RPMI8226 (cell line): ENCODE measurements around the gene ADCY5.

Experiments used
- DNase-seq: peaks from one replicate; pipeline ENCODE4 v3.0.0-alpha.2; 2015

Gene ADCY5

DNA sequence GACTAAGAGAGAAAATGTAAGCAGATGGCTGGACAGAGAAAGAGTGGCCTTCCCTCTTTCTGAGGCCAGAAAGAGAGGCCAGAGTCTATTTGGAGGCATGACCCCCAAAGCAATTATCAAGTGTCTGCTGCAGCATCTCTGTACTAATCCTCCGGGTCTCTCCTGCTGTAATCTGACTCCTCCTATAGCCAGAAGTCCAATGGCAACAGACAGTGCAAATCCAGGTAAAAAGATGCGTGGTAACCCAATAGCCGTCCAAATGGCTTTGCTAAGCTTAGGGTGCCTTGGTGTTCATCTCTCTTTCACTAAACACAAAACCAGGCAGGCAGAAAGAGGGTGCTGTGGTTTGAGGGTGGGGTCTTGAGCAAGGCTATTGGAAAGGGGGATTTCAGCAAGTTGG lies 91.6 kb downstream of the ADCY5 start:
- no peak for DNase-seq

DNA sequence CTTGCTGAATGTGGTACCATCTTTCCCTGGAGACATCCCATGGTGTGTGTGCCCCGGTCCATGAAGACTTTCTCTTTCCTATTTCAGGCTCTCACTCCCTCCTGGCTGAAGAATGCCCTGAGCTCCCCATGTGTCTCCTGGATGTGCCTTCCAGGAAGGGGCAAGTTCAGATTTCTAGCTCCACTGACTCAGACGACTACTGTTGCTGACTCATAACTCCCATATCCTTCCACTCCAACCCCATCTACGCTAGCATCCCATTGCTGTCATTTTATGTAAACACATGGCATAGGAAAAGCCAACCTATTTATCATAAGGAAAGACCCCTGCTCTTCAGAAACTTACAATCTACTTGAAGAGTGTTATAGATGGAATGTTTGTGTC lies 95.0 kb downstream of the ADCY5 start:
- no peak for DNase-seq

DNA sequence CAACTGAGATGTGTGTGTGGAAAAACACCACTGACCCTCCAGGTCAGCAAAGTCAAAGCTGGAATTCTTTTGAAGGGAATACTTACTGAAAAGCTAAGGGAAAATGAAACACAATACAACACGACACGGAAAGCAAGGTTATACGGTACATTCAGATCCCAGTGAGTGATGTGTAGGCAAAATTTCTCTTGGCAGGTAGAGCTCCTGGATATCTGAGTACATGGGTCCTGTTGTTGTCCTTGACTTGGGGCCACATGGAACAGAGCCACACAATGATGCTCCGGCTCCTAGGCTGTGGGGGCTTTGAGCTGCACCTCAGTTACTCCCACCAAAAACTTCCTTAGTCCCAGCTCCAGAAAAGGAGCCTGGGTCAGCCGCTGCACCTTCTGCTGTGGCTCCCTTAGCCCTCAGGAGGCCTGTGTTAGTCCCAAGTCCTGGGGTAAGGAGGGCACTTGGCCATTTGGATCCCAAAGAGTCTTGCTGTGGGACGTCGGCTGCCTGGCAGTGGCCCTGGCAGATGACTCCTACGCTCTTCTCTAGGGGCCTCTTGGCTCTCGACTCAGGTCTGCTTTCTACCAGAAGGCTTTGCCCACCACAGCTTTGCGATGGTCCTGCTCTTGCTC lies 95.6 kb downstream of the ADCY5 start:
- DNase-seq, result no peak

DNA sequence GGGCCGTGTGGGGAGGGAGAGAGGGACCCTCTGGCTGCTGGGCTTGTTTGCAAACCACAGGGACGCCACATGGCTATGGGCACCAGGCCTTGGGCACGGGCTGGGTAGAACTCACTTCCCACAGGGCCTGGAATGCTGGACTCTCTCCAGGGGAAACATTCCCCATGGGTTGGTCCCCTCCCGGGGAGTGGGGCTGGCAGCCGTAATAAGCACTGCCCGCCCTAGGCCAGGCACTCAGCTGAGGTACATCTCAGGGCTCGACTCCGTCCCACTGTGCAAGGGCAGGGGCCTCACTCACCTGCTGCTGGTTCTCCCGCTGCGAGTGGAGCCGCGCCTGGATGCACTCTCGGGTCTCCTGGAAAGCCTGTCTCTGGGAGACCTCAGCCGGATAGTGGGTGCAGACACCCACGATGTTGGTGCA lies 96.7 kb downstream of the ADCY5 start:
- no peak for DNase-seq

DNA sequence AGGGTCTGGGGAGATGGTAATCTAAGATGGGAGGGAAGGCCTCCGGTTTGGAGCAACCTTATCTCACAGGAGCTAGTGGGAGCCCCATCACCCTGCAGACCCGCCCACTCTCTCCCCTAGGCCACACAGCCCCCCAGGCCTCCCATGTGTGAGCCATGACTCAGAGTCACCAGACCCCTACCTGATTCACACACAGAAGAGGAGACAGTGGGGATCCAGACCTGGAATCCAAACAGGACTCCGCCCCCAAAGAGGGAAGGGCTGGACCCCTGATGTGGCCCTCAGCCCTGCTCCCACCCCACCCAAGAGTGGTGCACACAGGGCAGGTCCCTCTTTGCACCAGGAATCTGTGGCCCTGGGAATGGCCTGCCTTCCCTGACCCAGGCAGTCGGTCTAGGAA lies 97.4 kb downstream of the ADCY5 start:
- DNase-seq, result no peak

DNA sequence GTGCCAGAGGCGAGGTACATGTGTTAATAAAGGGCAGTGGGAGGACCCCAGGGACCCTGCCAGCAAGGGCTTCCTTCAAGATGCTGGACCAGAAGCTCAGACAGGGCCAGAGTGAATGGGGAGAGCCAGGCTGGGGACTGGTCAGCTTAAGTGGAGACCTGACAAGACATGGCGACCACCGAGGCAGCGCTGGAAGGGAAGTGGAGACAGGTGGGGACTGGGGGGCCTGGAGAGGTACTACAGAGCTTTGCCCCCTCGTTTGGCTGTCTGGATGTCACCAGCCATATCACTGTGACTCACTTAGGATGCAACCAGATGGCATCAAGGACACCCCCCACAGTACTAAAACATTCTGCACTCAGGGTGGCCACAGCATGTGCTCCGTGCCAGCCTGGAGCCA lies 97.9 kb downstream of the ADCY5 start:
- no peak for DNase-seq

DNA sequence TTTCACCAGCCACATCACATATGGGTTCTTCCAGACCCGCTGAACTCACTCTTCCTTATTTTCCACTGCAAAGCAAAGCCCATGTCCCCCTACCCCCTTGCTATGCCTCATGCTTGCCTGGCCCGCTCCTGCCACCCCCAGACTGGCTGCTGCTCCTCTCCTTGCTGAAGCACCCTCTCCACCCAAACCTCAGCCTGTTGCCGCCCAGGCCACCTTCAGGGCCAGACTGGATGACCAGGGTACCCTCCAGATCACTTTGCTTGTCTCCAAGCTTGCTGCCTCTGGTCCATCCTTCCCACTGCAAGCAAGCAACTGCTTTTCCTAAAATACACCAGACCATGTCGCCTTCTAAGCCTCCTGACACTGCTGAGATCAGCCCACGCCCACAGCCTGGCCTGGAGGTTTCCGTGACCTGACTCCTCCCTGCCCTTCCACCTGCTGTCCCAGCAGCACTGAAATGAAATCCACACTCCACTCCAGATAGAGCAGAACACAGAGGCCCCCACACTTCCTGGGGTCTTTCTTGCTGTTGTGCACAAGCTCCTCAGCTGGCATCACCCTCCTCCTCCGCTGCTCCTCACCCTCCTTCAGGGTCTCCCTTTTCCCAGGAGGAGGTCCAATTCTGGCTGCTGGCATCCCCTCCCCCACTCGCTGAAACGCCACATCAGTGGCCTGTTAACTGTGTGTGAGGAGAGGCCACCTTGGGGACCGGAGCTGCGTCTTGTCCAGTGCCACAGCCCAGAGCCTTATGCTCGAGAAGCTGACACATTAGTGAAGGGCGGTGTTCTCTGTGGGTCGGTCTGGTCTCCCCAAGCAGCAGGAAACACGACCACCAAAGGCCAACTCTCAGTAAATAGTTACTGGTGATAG lies 99.1 kb downstream of the ADCY5 start:
- no peak for DNase-seq

DNA sequence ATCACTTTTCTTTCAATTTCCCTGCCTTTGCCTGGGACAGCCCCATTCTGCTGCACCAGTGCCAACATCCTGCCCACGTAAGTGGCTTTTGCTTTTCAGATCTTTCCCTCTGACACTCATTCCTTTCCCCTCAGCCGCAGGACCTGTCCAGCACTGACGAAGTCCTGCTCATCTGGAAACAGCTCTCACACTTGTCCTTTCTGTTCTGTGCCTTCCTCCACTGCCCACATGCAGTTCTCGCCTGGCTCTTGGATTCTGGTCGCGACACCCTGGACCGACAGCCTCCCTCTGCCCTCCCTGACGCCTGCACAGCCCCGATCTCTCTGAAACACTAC lies 99.7 kb downstream of the ADCY5 start:
- no peak for DNase-seq

DNA sequence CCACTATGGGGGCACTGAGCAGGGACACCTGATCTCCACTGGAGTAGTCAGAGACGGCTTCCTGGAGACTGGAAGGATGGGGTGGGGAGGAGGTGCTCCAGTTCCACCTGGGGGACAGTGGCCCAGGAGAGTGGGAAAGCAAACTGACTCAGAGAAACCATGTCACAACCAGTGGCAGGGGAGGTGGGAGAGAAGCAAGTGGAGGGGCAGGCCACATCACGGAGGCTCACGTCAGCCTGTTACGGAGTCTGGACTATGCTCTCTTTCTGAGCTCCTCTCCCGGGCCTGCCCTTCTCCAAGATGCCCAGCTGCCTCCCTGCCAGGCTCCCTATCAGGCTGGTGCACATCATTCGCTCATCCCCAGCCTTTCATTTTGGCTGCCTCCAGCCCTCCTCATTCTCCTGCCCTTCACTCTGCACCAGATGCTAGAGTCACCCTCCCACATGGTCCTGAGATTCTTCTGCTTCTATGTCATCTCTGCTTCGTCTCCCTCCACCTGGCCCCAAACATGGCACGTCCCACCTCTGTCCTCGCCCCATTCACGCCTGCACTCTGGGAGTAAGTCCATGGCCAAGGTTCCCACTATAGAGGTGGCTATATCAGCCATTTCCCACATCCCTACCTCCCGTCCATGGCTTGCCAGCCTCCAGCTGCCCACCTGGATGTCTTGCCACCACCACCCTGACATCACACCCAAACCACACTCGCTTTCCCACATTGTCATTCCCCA lies 100.3 kb downstream of the ADCY5 start:
- DNase-seq, result no peak

DNA sequence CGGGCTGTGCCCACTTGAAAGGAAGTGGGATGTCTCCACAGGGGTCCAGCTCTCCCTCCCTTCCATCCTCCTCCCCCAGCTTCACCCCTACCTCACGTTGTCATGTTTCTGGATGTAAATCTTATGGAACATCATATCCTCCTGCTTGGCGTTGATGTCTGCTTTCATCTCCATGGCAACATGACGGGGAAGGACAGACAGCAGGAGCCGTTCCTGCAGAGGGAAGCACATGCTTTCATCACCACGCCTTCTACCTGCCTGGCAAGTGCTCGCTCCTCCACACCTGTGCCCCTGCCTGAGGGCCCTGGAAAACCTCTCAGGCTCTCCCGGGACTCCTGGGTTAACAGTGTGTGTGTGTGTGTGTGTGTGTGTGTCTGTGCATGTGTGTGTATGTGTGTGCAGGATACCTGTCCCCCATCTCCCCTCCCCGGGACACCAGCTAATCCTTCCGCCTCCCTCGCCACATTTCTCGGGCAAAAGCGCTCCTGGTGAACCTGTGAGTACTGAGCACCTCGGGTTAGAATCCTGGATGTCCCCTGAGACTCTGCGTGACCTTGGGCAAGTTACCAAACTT lies 101.1 kb downstream of the ADCY5 start:
- DNase-seq, result no peak

DNA sequence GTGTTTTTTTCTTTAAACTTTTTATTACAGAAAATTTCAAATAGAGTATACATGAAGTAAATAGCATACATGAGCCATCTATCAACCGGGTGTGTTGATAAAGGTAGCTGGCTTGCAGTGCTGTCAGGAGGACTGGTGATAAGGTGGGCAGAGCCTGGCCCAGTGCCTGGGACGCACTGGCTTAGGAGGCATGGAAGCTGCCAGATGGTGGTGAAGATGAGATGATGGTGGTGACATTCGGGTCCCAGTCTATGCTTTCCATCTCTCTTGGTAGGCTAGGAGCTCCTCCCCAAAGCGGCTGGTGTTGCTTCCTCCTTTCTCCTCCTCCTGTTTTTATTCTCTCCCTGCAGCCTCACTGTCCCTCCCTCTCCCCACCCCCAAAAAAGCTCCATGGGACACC lies 101.7 kb downstream of the ADCY5 start:
- no peak for DNase-seq

DNA sequence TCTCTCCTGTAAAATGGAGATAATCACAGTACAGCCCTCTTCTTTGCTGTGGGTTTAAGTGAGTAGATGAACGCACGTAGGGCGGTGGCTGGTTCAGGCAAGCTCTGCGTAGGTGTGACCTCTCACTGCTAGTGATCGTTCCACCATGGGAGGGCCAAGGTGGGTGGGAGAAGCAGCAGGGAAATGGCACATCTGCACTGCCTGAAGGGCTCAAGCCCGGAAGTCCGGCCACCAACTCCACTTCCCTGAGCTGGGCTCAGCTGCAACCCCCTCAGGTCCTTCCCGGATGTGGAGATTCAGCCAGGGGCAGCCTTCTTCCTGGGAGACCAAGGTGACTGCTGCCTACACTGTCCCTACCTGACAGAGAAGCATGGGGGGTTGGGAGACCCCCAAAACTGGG lies 102.9 kb downstream of the ADCY5 start:
- DNase-seq, result no peak

DNA sequence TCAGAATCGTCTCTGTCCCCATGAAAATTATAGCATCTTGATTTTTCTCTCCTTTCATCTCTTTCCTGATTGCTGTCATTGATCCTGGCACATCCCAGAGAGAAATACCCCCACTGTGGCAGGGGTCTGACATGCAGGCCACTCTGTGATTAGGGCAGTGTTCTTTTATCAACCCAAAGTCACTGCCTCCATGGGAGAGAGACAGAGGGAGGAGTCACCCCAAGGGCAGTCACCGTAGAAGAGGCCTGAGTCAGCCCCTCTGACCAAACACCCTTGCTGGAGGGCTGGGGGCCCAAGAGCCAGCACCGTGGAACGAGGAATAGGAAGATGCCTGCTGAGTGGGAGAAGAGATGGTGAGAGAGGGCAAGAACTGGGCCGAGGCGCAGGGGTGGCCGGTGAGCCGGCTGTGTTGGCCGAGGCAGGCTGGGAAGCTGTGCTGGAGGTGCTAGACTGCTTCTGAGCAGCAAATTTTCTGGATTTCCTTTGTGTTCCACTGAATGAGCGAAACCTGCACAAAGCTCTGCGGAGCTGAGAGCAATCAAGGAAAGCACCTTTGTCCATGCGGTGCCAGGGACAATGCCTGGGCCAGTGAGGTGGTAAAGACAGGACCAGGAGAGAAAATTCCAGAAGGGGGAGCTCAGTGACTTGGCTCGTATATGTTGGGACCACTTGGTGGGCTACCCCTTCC lies 103.8 kb downstream of the ADCY5 start:
- DNase-seq, result no peak

DNA sequence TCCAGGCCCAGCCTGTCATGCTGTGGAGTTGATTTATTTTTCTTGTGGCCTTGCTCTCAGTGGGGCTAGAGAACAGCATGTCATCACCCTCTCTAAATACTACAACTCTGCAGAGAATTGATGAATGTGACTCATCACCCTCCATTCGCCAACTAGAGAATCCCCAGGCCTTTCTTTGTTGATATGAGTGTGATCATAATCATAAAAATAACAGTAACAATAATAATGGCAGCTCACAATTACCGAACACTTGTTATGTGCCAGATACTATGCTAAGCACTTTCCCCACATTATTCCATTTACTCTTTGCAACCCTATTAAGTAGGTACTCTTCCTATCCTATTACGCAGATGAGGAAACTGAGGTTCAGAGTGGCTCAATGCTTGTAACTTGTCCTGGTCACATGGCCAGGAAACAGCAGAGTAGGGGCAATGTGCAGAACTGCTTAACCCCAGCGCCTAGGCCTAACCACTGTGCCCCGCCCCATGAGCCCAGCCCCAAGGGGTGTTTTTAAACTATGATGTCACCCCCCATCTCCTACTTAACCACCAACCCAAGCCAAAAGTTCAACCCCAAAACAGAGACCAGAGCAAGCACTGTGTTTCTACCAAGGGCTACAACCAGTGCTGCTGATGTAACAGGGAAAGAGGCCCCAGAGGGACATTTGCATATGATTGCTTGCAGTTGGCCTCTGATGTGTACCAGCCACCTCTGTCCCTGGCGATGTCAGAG lies 104.5 kb downstream of the ADCY5 start:
- peak; percentile 39 for DNase-seq

DNA sequence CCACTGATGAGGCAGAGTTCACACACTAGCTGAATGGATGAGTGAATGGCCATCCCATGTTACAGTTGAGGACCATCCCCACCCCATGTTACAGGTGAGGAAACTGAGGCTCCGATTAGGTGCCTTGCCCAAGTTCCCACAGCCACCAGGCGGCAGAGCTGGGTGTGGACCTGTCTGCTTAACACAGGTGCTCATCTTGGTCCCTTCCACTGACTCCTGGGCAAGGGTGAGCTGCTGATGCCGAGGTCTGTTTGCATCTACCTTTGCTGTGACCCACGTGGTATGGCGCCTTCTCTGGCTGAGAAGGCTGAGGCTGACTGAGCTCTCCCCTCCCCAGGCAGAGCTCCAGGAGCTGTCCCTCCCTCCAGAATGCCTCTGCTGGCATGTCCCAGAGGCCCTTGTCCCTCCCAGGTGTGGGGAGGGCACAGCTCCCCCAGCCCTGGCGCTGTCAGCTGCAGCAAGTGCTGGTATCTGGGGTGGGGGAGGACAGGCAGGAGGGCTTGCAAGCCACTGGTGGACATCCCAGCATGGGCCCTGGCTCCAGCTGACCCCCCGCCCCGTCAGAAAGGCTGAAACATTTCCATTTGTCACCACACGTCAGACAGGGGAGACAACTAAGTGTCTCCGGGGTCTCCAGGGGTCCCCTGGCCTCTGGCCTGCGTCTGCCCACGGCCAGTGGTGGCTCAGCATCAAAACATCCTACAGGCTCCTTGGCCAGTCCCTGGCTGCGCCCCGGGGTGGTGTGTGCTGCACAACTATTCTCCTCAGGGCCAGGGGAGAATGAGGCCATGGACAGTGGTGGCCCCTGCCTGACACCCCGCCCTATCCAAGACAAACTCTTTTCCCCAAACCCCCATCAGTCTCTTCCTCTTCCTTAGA lies 105.4 kb downstream of the ADCY5 start:
- DNase-seq, result peak; percentile 50

DNA sequence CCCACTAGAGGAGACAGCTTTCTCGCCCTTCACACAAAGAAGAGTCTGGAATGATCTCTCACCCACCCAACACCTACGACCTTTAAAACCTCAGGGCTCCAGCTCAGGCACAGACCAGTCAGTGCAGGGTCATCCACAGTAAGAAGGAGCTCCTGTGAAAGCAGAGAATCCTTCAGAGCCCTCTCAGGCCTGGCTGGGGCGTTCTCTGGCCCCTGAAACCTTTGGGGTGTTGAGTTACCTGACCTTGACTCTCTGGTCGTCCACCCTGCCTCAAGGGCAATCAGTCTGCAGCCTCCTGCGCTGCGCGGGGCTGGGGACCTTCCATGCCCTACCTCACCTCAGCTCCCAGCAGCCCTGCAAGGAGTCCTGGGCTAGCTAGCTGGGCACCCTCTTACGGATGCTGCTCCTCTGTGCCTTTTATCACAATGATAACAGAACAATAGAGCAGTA lies 106.2 kb downstream of the ADCY5 start:
- DNase-seq, result no peak

DNA sequence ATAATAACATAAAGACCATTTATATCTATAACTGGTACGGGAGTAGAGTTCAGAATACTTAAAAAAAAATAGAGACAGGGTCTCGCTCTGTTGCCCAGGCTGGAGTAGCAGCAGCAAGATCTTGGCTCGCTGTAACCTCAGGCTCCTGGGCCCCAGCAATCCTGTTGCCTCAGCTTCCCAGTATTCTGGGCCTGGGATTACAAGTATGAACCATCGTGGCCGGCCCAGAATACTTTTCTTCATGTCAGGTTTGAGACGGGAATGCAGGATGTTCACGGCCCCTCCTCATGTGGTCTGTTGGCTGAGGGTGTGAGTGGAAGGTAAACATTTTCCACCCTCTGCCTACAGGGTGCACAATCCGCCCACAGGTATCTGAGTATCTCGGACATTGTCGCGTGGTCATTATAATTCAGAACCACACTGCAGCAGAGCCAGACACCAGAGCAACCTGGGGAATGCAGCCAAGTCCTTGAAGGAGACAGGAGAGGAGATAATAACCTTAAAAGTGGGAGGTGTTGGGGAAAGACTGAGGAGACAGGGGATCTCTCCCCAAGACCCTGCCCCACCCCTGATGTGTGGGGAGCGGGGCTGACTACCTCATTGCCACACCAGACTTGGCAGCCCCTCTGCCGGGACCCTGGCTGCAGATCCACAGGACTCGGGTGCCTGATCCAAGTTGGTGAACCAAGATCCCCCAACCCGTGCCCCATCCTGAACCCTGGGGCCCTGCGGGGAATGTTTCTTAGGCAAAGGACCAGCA lies 106.8 kb downstream of the ADCY5 start:
- no peak for DNase-seq

DNA sequence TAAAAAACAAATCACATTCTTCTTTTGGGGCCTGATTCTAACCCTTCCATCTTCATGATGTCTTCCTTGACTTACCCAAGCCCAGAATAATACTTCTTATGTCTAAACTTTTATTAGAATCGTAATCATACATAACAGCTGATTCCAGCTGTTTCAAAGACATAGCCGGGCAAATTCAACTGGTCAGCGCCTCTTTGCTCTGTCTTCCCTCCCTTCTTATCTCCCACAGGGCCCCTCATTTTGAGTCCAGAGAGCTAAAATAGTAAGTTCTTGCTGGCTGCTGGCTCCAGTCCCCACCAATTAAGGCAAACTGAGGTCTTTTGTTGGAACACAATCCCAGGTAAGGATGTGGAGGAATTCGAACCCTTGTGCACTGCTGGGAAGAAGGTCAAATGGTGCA lies 108.6 kb downstream of the ADCY5 start:
- no peak for DNase-seq

DNA sequence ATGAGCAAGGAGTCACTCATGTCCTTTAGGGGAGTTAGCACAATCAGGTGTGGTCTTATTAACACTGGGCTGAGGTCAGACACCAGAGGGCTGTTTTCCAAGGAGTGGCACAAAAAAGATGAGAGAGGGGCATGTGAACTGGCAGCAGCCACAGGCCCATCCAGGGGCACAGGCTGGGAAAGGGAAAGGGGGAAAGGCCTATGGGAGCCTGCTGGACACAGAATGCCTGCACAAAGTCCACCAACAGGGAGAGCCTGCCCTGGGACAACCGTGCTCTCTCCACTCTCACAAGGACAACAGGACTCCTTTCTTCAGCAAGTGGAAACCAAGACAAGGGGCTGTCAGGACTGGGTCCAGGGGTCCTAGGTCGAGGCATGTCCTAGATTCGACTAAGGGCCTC lies 109.6 kb downstream of the ADCY5 start:
- DNase-seq, result no peak

DNA sequence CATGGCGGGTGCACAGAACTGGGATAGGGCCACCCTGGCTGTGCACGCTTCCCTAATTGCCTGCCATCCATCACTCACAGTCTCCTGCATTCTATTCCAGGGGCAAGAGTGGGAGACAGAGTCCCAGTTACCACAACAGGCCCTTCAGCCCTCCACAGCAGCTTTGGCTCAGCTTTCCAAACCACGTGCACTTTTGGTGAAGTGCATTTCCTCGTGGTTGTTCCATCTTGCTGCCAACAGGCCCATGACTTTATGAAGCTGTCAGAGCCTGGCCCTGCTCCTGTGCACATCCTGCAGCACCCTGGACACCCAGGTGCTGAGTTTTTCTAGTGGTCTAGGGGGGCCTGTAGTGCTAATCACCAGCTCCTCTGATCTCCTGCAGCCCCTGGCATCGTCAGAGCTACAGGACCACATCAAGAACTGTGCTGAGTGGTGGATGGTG lies 110.2 kb downstream of the ADCY5 start:
- DNase-seq, result no peak
